ENCODE results near the gene SLC7A14. TPM values are rescaled to one million over a fixed set of nuclear protein-coding genes. Genes with fewer than 3 reads are reported as not detected.

SLC7A14 gene
- polyA plus RNA-seq, 3 donors: not detected

DNA sequence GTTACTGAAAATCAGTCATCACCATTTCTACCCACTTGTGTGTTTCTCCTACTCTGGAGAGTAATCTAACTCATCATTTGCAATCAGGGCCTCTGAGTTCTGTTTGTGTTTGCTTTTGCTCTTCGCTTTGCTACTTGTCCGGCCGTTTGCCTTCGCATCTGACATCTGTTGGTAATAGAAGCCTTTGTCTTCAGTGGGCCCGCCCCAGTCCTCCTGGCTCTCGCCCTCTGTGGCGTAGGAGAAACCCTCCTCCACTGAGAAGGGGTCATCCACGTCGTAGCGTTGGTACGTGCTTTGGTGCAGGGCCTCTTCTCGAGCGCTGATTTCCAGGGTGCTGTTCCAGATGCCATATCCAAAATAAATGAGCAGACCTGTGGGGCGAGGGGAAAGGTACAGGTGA is 118.9 kb downstream of the SLC7A14 start:
- no peak overlapping the region for H2AFZ ChIP-seq (ENCODE audit: insufficient read depth, low read depth, low read length, poor library complexity, severe bottlenecking)
- no peaks in the 10 kb centered on the region for H3K79me2 ChIP-seq (ENCODE audit: insufficient read depth, low read length)
- H3K4me1 ChIP-seq (ENCODE audit: control insufficient read depth in 1 of 2, insufficient read depth in 2 of 2, low read length in 2 of 2): no peaks in the 10 kb centered on the region
- TF ChIP-seq CTCF (IDR thresholded peaks at IDR 0.05): no peak
- no peaks in the 10 kb centered on the region for H3K4me1 Mint-ChIP-seq
- H3K4me2 ChIP-seq (replicated peaks; ENCODE audit: extremely low read depth, low read length, poor library complexity, severe bottlenecking): no peak overlapping the region
- peaks cover 7 to 13% (median 9%) of the 10 kb centered on the region in 3 donors for H3K27me3 Mint-ChIP-seq (ENCODE audit: low read depth in 3 of 3)
- intact Hi-C loops (cut with micrococcal nuclease): no loop called here
- H3K27me3 ChIP-seq (ENCODE audit: control insufficient read depth in 2 of 2, insufficient read depth in 2 of 2, low read length in 2 of 2): peaks cover 0 to 3% of the 10 kb centered on the region in 2 donors
- no peak for DNase-seq
- H3K36me3 ChIP-seq (replicated peaks in 1 of 2; ENCODE audit: control insufficient read depth in 1 of 2, insufficient read depth in 2 of 2, low read length in 2 of 2): no peaks in the 10 kb centered on the region
- no peaks in the 10 kb centered on the region for H4K20me1 ChIP-seq (ENCODE audit: insufficient read depth, low read length)
- no peak overlapping the region for H3K4me3 Mint-ChIP-seq
- H3K36me3 Mint-ChIP-seq: no peaks in the 10 kb centered on the region
- H3K4me3 ChIP-seq (replicated peaks in 1 of 3; ENCODE audit: low read depth in 2 of 3, low read length in 3 of 3): no peak overlapping the region
- WGBS (ENCODE audit: insufficient coverage): 90% methylated on average over 9 of the region's 14 CpGs
- no peak overlapping the region for H3K27ac ChIP-seq (ENCODE audit: low read depth in 1 of 2, low read length in 2 of 2)
- no peaks in the 10 kb centered on the region for H3K9me3 ChIP-seq (replicated peaks in 1 of 2; ENCODE audit: control insufficient read depth in 1 of 2, insufficient read depth in 1 of 2, low read length in 2 of 2)
- peak overlapping the region in 1 of 7 donors; percentile 54 for H3K27ac Mint-ChIP-seq
- H3K9ac ChIP-seq (ENCODE audit: insufficient read depth, low read length, poor library complexity, severe bottlenecking): no peak overlapping the region
- H3K9me3 Mint-ChIP-seq: peaks cover 0 to 2% (median 0%) of the 10 kb centered on the region in 7 donors

DNA sequence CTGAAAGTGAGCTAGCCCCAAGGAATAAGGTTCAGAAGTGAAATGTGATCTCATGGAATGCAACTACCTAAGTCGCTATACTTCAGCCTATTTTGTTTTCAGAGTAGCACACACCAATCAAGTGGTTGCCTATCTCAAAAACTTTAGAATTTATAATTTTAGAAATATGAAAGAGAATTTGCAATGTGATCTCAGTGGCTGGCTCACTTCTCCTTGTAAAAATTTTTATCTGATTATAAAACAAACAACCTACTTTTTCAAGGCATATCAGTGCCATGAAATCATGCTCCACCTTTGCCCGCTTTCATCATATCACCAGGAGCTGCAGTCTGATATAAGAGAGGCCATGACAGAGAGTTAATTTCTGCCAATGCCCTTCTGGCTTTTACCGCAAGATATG is 119.9 kb downstream of the SLC7A14 start:
- H3K4me2 ChIP-seq (replicated peaks; ENCODE audit: extremely low read depth, low read length, poor library complexity, severe bottlenecking): no peak overlapping the region

More for the DNA sequence above, 119.9 kb downstream of the SLC7A14 start:
- Histone ChIP-seq H3K27me3 (ENCODE audit: control insufficient read depth in 2 of 2, insufficient read depth in 2 of 2, low read length in 2 of 2) (peaks cover 0 to 3% of the 10 kb centered on the region in 2 donors), H2AFZ (ENCODE audit: insufficient read depth, low read depth, low read length, poor library complexity, severe bottlenecking) (no peak overlapping the region), H3K9ac (ENCODE audit: insufficient read depth, low read length, poor library complexity, severe bottlenecking) (no peak overlapping the region), H3K9me3 (replicated peaks in 1 of 2; ENCODE audit: control insufficient read depth in 1 of 2, insufficient read depth in 1 of 2, low read length in 2 of 2) (no peaks in the 10 kb centered on the region), H3K4me1 (ENCODE audit: control insufficient read depth in 1 of 2, insufficient read depth in 2 of 2, low read length in 2 of 2) (no peaks in the 10 kb centered on the region), H3K79me2 (ENCODE audit: insufficient read depth, low read length) (no peaks in the 10 kb centered on the region), H3K4me3 (replicated peaks in 1 of 3; ENCODE audit: low read depth in 2 of 3, low read length in 3 of 3) (no peak overlapping the region), H3K27ac (ENCODE audit: low read depth in 1 of 2, low read length in 2 of 2) (no peak overlapping the region), H3K36me3 (replicated peaks in 1 of 2; ENCODE audit: control insufficient read depth in 1 of 2, insufficient read depth in 2 of 2, low read length in 2 of 2) (no peaks in the 10 kb centered on the region), H4K20me1 (ENCODE audit: insufficient read depth, low read length) (no peaks in the 10 kb centered on the region)
- Mint-ChIP-seq H3K4me1 (no peaks in the 10 kb centered on the region), H3K27me3 (ENCODE audit: low read depth in 3 of 3) (peaks cover 5 to 11% (median 9%) of the 10 kb centered on the region in 3 donors), H3K36me3 (no peaks in the 10 kb centered on the region), H3K9me3 (peaks cover 0 to 2% (median 0%) of the 10 kb centered on the region in 7 donors), H3K27ac (no peak overlapping the region), H3K4me3 (no peak overlapping the region)
- WGBS (ENCODE audit: insufficient coverage): no CpG with 5 or more reads among the region's 3 CpGs
- no peak for TF ChIP-seq CTCF (IDR thresholded peaks at IDR 0.05)
- intact Hi-C loops (cut with micrococcal nuclease): no loop called here
- DNase-seq: no peak
